SH-SY5Y (cell line): ENCODE results near the gene GOSR2.

Experiments used
- GATA2 ChIP-seq: IDR thresholded peaks from 2 replicates; pipeline ENCODE4 v1.6.1; 2011; ENCODE audit warnings: mild to moderate bottlenecking, low read depth, low read length
- GATA3 ChIP-seq: IDR thresholded peaks from 2 replicates; pipeline ENCODE4 v1.6.1; 2011; ENCODE audit warnings: low read depth, mild to moderate bottlenecking, low read length, moderate library complexity

- TF ChIP-seq GATA3: no peak
- no peak for TF ChIP-seq GATA2
These were observed 48.8 kb downstream of the GOSR2 start for GRCh38 chr17:46971647-46972300.
